K562 (cell line): ENCODE measurements around the gene SEC61A2. TPM values are rescaled to one million over a fixed set of nuclear protein-coding genes. Genes with fewer than 3 reads are reported as not detected.

Source experiments
- ATF6 ChIP-seq: sonication (generic); formaldehyde crosslinking; IDR thresholded peaks from 2 replicates; pipeline ENCODE4 v1.4.0; 2020; ENCODE audit warnings: mild to moderate bottlenecking, missing genetic modification reagents
- CC2D1A ChIP-seq: fragments of 450-650 bp; IDR thresholded peaks from 2 replicates; pipeline ENCODE4 v1.6.1; 2017; ENCODE audit warnings: mild to moderate bottlenecking
- E4F1 ChIP-seq: fragments of 250-450 bp; sonication (Bioruptor Pico); IDR thresholded peaks from 2 replicates; pipeline ENCODE4 v1.5.0; 2021; ENCODE audit warnings: mild to moderate bottlenecking, borderline replicate concordance
- ETS1 ChIP-seq: conservative IDR thresholded peaks from 2 replicates; pipeline ENCODE4 v1.6.1; 2011; ENCODE audit warnings: low read depth, mild to moderate bottlenecking, low read length; ENCODE audit not compliant: control insufficient read depth
- HINFP ChIP-seq: fragments of 450-650 bp; conservative IDR thresholded peaks from 2 replicates; pipeline ENCODE4 v1.6.1; 2016; ENCODE audit warnings: missing genetic modification characterization, low read depth, mild to moderate bottlenecking, control low read depth, missing compliant biosample characterization
- ILK ChIP-seq: fragments of 450-650 bp; IDR thresholded peaks from 2 replicates; pipeline ENCODE4 v1.6.1; 2016; ENCODE audit warnings: missing genetic modification characterization, low read depth, mild to moderate bottlenecking, missing compliant biosample characterization, moderate library complexity, borderline replicate concordance
- IRF2 ChIP-seq: sonication (generic); formaldehyde crosslinking; IDR thresholded peaks from 2 replicates; pipeline ENCODE4 v1.8.1; 2022; ENCODE audit warnings: mild to moderate bottlenecking, missing genetic modification reagents
- NCOA6 ChIP-seq: fragments of 450-650 bp; IDR thresholded peaks from 2 replicates; pipeline ENCODE4 v1.6.1; 2017; ENCODE audit warnings: mild to moderate bottlenecking
- NFATC3 ChIP-seq: fragments of 450-650 bp; IDR thresholded peaks from 2 replicates; pipeline ENCODE4 v1.6.1; 2017; ENCODE audit warnings: mild to moderate bottlenecking
- NR2C1 ChIP-seq, 2 experiments: fragments of 450-650 bp; IDR thresholded peaks; 2 replicates each; pipeline ENCODE4 v1.6.1; 2017; ENCODE audit warnings: mild to moderate bottlenecking in 2 of 2, antibody characterized with exemption in 1 of 2, inconsistent platforms in 1 of 2, missing compliant biosample characterization in 1 of 2, missing genetic modification characterization in 1 of 2
- PML ChIP-seq: IDR thresholded peaks from 2 replicates; pipeline ENCODE4 v1.6.1; 2012; ENCODE audit warnings: low read length, inconsistent platforms
- RB1 ChIP-seq: fragments of 450-650 bp; IDR thresholded peaks from 2 replicates; pipeline ENCODE4 v1.6.1; 2017; ENCODE audit warnings: low read depth, mild to moderate bottlenecking
- SAFB2 ChIP-seq: fragments of 200-400 bp; formaldehyde crosslinking; IDR thresholded peaks from 2 replicates; pipeline ENCODE4 v1.6.1; 2018; ENCODE audit warnings: borderline replicate concordance, low read length, low read depth, moderate library complexity; ENCODE audit not compliant: severe bottlenecking
- SMAD1 ChIP-seq: fragments of 150-350 bp; IDR thresholded peaks from 2 replicates; pipeline ENCODE4 v1.6.1; 2014; ENCODE audit warnings: low read length, low read depth; ENCODE audit not compliant: partially characterized antibody
- SRSF9 ChIP-seq: fragments of 200-400 bp; formaldehyde crosslinking; IDR thresholded peaks from 2 replicates; pipeline ENCODE4 v1.6.1; 2017; ENCODE audit warnings: low read depth, low read length, borderline replicate concordance
- ZNF121 ChIP-seq: sonication (generic); formaldehyde crosslinking; conservative IDR thresholded peaks from 2 replicates; pipeline ENCODE4 v1.8.0; 2022; ENCODE audit warnings: missing genetic modification reagents
- ZNF165 ChIP-seq: fragments of 250-450 bp; sonication (Bioruptor Pico); IDR thresholded peaks from 2 replicates; pipeline ENCODE4 v1.4.0; 2020; ENCODE audit warnings: borderline replicate concordance
- ZNF584 ChIP-seq: fragments of 200-800 bp; sonication (Bioruptor generic); IDR thresholded peaks from 2 replicates; pipeline ENCODE4 v1.6.1; 2016; ENCODE audit warnings: low read depth, mild to moderate bottlenecking, missing genetic modification characterization, missing compliant biosample characterization
- ZNF75A ChIP-seq: fragments of 450-650 bp; formaldehyde crosslinking; IDR thresholded peaks from 2 replicates; pipeline ENCODE4 v1.4.0; 2020; ENCODE audit warnings: mild to moderate bottlenecking
- ZNF77 ChIP-seq: fragments of 250-450 bp; sonication (Bioruptor Pico); IDR thresholded peaks from 2 replicates; pipeline ENCODE4 v1.5.0; 2020
- polyA plus RNA-seq, 8 experiments: library from polyadenylated mRNA; depleted of rRNA in 4 of 8; stranded (reverse) in 5 of 8; unstranded in 3 of 8; fragments of >200 nt; fragmentation: Nextera tagmentation in 2 of 8; fragmentation: Illumina TruSeq in 1 of 8; extraction: Ambion mirVana in 2 of 8; extraction: Trizol in 1 of 8; gene quantifications; 2 replicates each; pipeline versions ENCODE4 v1.2.1 to v1.2.3, GENCODE V29; 2011 to 2014; ENCODE audit warnings: inconsistent platforms in 1 of 8, missing spikeins in 1 of 8
- total RNA-seq, 7 experiments: library from RNA; depleted of rRNA in 6 of 7; stranded (reverse); fragments of >200 nt in 6 of 7; fragmentation: Illumina TruSeq in 2 of 7; extraction: Trizol in 2 of 7; gene quantifications; 2 replicates each; pipeline versions ENCODE4 v1.2.1 to v1.2.3, GENCODE V29; 2011 to 2021; ENCODE audit warnings: low replicate concordance in 1 of 7

Gene SEC61A2
- total and polyA plus RNA-seq, 9 of the 15 experiments (the other 6 are each of a cell fraction or from before 2014, with no cell fraction given) = 1.2 to 9.7 (median 3.9) TPM

- TF ChIP-seq SRSF9 = no peak
- peak; percentile 77 for TF ChIP-seq HINFP (tag)
- TF ChIP-seq IRF2 (CRISPR knock-in tag) = no peak
- TF ChIP-seq ILK (tag) = no peak
- TF ChIP-seq E4F1 (CRISPR knock-in tag) = no peak
- no peak for TF ChIP-seq SAFB2
- TF ChIP-seq NR2C1 (IDR thresholded peaks at IDR 0.05) = peak; percentile 100
- peak; percentile 100 for TF ChIP-seq NR2C1 (tag; IDR thresholded peaks at IDR 0.05)
- no peak for TF ChIP-seq ZNF77 (CRISPR knock-in tag)
- TF ChIP-seq ZNF584 (CRISPR knock-in tag) = no peak
- peak; percentile 54; the same call in 1 of the 2 replicates for TF ChIP-seq RB1
- TF ChIP-seq SMAD1 = peak; percentile 65
- TF ChIP-seq ATF6 = no peak; the same call in 1 of the 2 replicates
- TF ChIP-seq ZNF121 (CRISPR knock-in tag) = 0 out of 2 replicates have a peak, but pooled peaks have one; percentile 3
- TF ChIP-seq NFATC3 = peak; percentile 81; the same call in 1 of the 2 replicates
- TF ChIP-seq ZNF165 (CRISPR knock-in tag) = peak; percentile 96
- TF ChIP-seq NCOA6 = no peak
- TF ChIP-seq PML = peak; percentile 60
- 0 out of 2 replicates have a peak, but pooled peaks have one; percentile 33 for TF ChIP-seq ETS1
- peak; percentile 24; the same call in 1 of the 2 replicates for TF ChIP-seq CC2D1A
- TF ChIP-seq ZNF75A (CRISPR knock-in tag) = no peak
Observed at GRCh38 chr10:12195603-12196506, 66.4 kb downstream of the SEC61A2 start, which contains the start of the genes CDC123 and NUDT5 (continued).
